PFSK-1 (cell line): ENCODE measurements around the gene TMEM147.

Experiments
- FOXP2 ChIP-seq: optimal IDR thresholded peaks from 2 replicates; pipeline ENCODE3; 2011; ENCODE audit warnings: borderline replicate concordance, control low read depth, inconsistent platforms; ENCODE audit not compliant: insufficient read depth; ENCODE audit errors: extremely low read length, extremely low read depth
- POLR2AphosphoS5 ChIP-seq: IDR thresholded peaks from 2 replicates; pipeline ENCODE4 v1.6.1; 2012; ENCODE audit warnings: low read depth, mild to moderate bottlenecking, control low read depth, low read length, moderate library complexity
- SIN3A ChIP-seq: IDR thresholded peaks from 2 replicates; pipeline ENCODE4 v1.6.1; 2012; ENCODE audit warnings: mild to moderate bottlenecking, low read length, moderate library complexity, borderline replicate concordance; ENCODE audit not compliant: insufficient read depth
- TAF1 ChIP-seq: IDR thresholded peaks from 2 replicates; pipeline ENCODE4 v1.6.1; 2012; ENCODE audit warnings: low read length, control low read depth, borderline replicate concordance; ENCODE audit not compliant: insufficient read depth
- TF ChIP-seq, protein P1 (sequence below), 2 experiments: IDR thresholded peaks; 2 replicates each; pipeline versions ENCODE4 v1.6.1 to v1.8.0; 2011 to 2012; ENCODE audit warnings: low read depth in 2 of 2, low read length in 2 of 2, control low read depth in 1 of 2, inconsistent platforms in 1 of 2, mild to moderate bottlenecking in 1 of 2, moderate library complexity in 1 of 2; ENCODE audit not compliant: insufficient read depth in 1 of 2

TMEM147 gene

DNA sequence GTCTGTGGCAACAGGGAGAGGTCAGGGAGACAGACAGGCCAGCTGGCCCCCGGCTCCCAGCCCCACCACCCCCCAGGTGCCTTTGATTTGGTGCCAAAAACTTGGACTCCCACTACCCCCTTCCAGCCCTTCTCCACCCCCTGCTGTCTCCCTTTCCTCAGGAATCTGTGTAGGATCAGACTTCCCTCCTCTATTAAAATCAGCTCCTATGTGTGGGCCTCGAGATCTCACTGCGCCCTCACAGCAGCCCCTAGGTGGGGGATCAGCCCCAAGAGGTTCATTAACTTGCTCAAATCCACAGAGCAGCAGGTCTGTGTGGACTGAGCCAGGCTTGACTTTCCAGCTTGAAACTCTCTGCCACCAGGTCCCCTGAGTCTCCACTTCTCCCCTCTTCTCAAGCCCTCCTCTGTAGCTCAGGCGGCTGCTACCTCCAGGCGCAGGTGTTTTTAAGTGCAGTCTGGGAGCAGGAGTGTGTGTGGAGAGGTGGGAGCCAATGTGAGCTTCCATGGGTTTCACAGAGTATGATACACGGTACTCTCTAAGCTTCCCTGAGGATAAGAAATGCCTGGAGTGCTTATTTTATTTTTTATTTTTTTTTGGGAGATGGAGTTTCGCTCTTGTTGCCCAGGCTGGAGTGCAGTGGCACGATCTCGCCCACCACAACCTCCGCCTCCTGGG, 10.5 kb upstream of the TMEM147 start:
- TF ChIP-seq POLR2AphosphoS5 = no peak
- no peak for TF ChIP-seq FOXP2
- no peak for TF ChIP-seq TAF1

DNA sequence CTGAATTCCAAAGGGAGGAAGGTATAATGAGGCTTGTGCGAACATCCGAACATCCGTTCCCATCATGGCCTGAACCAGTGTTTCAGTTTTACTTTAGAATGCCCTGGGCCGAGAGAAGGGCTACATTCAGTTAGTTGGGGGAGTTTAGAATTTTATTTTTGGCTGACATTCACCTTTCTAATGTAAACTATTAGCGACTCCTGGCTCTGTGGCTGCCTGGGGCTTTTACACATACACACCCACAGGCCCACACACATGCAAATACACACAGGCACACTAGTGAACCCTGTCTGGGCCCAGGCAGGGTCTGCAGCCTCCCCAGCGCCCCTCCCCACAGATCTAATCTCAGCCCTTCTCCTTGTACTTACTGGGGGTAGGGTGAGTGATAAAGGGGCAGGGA, 6.1 kb upstream of the TMEM147 start:
- no peak for TF ChIP-seq TAF1
- no peak for TF ChIP-seq SIN3A
- no peak for TF ChIP-seq FOXP2
- no peak for TF ChIP-seq POLR2AphosphoS5
- TF ChIP-seq, protein P1, sequence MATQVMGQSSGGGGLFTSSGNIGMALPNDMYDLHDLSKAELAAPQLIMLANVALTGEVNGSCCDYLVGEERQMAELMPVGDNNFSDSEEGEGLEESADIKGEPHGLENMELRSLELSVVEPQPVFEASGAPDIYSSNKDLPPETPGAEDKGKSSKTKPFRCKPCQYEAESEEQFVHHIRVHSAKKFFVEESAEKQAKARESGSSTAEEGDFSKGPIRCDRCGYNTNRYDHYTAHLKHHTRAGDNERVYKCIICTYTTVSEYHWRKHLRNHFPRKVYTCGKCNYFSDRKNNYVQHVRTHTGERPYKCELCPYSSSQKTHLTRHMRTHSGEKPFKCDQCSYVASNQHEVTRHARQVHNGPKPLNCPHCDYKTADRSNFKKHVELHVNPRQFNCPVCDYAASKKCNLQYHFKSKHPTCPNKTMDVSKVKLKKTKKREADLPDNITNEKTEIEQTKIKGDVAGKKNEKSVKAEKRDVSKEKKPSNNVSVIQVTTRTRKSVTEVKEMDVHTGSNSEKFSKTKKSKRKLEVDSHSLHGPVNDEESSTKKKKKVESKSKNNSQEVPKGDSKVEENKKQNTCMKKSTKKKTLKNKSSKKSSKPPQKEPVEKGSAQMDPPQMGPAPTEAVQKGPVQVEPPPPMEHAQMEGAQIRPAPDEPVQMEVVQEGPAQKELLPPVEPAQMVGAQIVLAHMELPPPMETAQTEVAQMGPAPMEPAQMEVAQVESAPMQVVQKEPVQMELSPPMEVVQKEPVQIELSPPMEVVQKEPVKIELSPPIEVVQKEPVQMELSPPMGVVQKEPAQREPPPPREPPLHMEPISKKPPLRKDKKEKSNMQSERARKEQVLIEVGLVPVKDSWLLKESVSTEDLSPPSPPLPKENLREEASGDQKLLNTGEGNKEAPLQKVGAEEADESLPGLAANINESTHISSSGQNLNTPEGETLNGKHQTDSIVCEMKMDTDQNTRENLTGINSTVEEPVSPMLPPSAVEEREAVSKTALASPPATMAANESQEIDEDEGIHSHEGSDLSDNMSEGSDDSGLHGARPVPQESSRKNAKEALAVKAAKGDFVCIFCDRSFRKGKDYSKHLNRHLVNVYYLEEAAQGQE (IDR thresholded peaks at IDR 0.05; ENCODE audit: insufficient read depth in 1 of 2, low read depth in 2 of 2, low read length in 2 of 2) = no peak

DNA sequence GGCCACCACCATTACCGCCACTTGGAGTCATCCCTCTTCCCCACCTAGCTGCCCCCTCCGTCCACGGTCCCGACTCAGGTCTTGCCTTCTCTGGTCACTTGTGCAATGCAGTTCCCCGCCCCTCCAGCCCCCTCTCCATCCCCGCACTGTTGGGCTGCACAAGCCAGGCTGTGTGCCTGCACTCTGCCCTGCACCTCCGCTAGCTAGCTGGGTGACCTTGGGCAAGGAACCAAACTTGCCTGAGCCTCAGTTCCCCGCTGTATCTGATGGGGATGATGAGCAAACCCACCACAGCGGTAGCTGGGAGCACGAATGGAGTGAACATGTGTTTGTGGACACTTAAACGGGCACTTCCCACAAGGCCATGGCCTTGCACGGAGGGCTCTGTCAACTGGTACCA, 5.6 kb upstream of the TMEM147 start:
- TF ChIP-seq TAF1 (no peak), POLR2AphosphoS5 (no peak), FOXP2 (no peak)
- TF ChIP-seq, protein P1 (IDR thresholded peaks at IDR 0.05; ENCODE audit: insufficient read depth in 1 of 2, low read depth in 2 of 2, low read length in 2 of 2) = no peak

DNA sequence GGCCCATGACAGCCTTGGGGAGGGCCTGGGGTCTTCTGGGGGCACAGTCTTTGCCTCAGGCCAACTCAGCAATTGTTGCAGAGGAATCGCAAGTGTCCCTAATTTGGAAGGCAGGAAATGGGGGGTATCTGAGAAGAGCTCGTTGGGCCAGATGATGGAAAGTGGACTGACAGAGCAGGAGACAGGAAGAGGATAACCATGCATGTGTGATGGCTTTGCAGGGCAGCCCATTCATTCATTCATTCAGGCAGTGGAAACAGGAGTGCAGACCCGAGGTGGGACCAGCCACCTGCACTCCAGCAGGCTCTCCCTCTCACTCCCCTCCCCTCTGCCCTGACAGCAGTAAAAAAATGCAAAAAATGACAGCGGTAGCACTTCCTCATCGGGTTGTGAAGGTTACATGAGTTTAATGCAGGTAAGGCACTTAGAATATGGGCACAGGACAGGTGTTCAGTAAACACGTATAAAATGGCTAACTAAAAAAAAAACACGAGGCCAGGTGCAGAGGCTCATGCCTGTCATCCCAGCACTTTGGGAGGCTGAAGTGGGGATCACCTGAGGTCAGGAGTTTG, 5.0 kb upstream of the TMEM147 start:
- TF ChIP-seq, protein P1 (IDR thresholded peaks at IDR 0.05; ENCODE audit: insufficient read depth in 1 of 2, low read depth in 2 of 2, low read length in 2 of 2) = no peak
- no peak for TF ChIP-seq FOXP2
- no peak for TF ChIP-seq TAF1
- TF ChIP-seq POLR2AphosphoS5 = no peak
- no peak for TF ChIP-seq SIN3A

DNA sequence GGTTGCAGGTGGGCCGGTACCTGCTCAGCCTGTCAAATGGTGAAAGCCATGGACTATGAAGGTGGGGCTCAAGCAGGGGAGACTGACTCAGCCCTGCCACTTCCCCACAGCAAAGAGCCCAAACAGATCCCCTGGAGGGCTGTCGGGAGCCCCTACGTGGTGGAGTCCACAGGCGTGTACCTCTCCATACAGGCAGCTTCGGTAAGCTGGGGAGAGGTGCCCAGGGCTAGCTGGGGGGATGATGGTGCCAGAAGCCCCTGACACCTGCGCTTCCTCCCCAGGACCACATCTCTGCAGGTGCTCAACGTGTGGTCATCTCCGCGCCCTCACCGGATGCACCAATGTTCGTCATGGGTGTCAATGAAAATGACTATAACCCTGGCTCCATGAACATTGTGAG, 3.2 kb upstream of the TMEM147 start:
- TF ChIP-seq, protein P1 (IDR thresholded peaks at IDR 0.05; ENCODE audit: insufficient read depth in 1 of 2, low read depth in 2 of 2, low read length in 2 of 2) = no peak
- no peak for TF ChIP-seq POLR2AphosphoS5
- no peak for TF ChIP-seq SIN3A
- TF ChIP-seq TAF1 = no peak
- no peak for TF ChIP-seq FOXP2
